Brain pericyte (primary cell): ENCODE results near the gene TMEM17.

Experiments used
- DNase-seq: peaks from one replicate; pipeline ENCODE4 v3.0.0-alpha.2; 2012; ENCODE audit warnings: low read depth, low spot score

TMEM17 gene

GRCh38 chr2:62456721-62457539 is 49.1 kb downstream of the TMEM17 start:
- DNase-seq, result no peak

DNA sequence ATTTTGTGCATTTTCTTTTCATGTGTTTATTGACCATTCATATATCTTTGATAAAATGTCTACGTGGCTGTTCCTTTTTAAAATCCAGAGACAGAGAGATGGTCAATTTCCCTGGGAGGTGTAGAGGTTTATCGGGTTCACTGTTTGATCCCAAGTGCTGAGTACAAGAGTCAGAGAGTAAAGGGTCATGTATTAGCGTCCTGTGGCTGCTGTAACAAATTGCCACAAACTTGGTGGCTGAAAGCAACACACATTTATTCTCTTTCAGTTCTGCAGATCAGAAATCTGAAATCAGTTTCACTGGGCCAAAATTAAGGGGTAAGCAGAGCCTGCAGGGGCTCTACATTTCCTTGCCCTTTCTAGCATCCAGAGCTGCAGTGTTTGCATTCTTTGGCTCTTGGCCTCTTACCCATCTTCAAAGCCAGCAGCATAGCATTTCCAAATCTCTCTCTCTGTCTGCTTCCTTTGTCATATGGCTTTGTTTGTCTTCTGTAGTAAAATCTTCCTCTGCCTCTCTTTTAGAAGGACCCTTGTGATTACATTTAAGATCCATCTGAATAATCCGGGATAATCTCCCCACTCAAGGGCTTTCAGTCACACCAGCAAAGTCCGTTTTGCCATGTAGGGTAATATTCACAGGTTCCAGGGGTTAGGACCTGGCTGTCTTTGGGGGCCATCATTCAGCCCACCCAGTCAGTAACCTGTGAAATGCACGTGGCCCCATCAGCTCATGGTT is 49.9 kb downstream of the TMEM17 start:
- DNase-seq, result no peak

- no peak for DNase-seq
Measured at GRCh38 chr2:62453955-62454354, 52.0 kb downstream of the TMEM17 start.

DNA sequence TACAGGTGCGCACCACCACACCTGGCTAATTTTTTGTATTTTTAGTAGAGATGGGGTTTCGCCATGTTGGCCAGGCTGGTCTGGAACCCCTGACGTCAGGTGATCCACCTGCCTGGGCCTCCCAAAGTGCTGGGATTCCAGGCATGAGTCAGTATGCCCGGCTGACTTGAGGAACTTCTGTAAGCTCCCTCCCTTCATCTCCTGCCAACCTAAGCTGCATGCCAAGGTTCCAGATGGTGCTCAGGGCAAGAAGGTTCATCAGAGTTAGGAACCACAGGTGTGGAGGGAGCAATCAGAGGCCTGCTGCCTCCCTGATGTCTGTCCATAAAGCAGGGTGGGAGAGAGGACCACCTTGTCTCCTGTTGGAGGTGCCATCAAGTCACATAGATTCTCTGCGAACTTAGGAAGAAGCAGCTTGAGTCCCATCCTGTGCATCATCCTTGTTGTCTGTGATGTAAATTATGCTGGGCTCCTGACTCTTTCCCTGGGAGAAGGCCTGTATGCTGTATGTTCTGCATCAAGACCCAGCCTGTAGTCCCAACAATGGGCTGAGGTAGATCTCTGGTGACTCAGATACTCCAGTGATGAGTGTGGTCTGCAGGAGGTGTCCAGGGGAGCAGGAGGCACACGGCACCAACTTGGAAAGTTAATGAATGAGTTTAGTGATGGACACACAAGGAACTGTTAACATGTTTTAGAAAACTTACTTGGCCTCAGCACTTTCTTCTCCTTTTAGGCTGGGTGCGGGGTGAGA is 53.1 kb downstream of the TMEM17 start:
- DNase-seq, result no peak

DNA sequence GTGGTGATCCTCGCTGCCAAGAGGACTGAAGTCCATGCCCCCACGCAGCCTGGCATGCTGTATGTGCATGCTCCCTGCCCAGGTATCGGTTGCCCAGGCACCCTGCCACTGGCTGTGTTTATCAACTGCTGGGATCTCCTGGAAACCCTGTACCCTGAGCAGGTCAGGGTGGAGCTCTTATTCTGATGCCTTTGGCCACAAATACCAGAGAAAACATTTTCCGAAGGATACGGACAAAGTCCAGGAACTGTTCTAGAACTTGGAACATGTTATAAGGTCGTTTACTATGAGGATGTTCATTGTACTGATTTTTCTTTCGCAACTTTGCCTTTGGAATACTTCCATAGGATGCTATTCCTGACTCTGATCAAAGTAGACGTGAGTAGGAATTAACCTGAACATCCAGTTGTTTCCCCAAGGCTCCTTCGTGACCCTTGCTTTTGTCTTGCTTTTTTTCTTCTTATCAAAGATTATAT is 55.2 kb downstream of the TMEM17 start:
- DNase-seq, result no peak
